ENCODE results near the gene AAR2. TPM values are rescaled to one million over a fixed set of nuclear protein-coding genes. Genes with fewer than 3 reads are reported as not detected.

Gene AAR2, protein sequence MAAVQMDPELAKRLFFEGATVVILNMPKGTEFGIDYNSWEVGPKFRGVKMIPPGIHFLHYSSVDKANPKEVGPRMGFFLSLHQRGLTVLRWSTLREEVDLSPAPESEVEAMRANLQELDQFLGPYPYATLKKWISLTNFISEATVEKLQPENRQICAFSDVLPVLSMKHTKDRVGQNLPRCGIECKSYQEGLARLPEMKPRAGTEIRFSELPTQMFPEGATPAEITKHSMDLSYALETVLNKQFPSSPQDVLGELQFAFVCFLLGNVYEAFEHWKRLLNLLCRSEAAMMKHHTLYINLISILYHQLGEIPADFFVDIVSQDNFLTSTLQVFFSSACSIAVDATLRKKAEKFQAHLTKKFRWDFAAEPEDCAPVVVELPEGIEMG
- total RNA-seq = 27.9 and 34.0 TPM in 2 replicates

GRCh38 chr20:36235892-36236785 lies at the start of gene AAR2:
TSS of gene AAR2 (plus strand) at chr20:36236478. CDS start at chr20:36239869, 3,391 bp downstream.

DNA sequence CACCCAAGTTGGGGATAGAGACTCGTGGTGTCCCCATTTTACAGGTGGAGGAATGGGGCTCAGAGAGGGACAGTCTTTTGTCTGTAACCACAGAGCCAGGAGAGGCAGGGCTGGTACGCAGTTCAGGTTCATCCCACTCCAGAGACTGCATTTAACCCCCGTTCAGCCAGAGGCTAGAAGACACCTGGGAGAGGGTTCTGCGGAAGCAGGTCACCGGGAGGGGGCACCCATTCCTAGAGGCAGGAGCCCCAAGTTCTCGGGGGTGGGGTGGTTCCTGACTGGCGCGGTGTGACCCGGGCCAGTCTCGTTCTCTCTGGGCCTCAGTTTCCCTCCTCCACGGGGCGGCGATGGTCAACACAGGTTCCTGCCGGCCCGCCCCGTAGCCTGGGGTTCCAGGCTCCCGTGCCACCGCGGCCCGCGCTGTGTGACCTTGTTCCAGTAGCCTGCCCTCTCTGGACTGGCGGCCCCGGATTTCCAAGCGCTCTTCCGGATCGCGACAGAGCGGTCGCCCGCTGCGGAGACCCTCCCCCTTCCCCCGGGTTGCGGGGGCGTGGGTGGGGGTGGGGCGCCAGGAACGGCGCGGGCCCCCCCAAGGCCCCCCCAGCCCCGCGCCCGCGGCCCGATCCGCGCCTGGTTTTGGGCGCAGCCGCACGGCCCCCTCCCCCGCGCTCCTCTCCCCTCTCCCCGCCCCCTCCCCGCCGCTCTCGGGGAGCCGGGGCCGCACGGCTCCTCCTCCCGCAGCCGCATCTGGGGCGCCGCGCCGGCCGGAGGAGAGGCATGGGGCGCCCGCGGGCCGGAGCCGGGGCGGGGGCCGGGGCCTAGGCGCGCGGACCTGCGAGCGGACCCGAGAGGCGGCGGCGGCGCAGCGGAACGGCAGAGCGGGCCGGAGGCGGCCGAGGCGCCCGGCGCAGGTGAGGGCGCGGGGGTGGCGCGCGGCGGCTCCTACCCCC lies 69.6 kb downstream of the AAR2 start, which contains the start of gene DLGAP4:
DLGAP4 (plus strand) TSS at position 738 of the 950 bp plus-strand sequence. CDS start 125,379 bp downstream, outside the sequence.

Other genes starting within 250 kb of the AAR2 start
- 16.5 and 28.2 TPM in 2 replicates for gene EPB41L1, start 81.7 kb upstream of the AAR2 start, total RNA-seq
- gene DLGAP4, start 69.9 kb downstream of the AAR2 start, total RNA-seq = 23.4 and 24.4 TPM in 2 replicates